ELR (cell line): ENCODE results near the gene SEMA4G.

ENCODE experiments used
- DNase-seq: peaks from one replicate; pipeline ENCODE4 v3.0.0-alpha.2; 2015; ENCODE audit warnings: low read depth

SEMA4G gene

GRCh38 chr10:100969187-100970075, at the start of gene SEMA4G:
Gene SEMA4G, plus strand, starts transcription at chr10:100969504. Its CDS starts 3,409 bp downstream, at chr10:100972913.
- DNase-seq, result peak; percentile 50

DNA sequence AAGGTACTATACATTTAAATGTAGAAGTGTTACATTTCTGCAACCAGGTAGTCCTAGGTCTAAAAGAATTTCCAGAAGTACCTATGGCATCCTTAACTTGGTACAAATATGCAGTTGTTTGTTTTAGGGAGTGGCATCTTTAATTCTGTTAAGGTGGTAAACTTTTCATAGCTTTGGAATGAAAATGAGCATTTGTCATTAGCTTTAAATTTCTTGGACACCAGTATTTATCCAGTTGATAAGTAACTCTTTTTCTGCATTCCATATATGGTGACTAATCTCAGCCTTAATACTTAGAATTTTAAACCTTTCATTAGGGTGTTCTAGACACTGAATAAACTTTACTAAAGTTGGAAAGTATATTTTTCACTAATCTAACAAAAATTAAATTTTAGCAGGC, 45.7 kb upstream of the SEMA4G start:
- no peak for DNase-seq

DNA sequence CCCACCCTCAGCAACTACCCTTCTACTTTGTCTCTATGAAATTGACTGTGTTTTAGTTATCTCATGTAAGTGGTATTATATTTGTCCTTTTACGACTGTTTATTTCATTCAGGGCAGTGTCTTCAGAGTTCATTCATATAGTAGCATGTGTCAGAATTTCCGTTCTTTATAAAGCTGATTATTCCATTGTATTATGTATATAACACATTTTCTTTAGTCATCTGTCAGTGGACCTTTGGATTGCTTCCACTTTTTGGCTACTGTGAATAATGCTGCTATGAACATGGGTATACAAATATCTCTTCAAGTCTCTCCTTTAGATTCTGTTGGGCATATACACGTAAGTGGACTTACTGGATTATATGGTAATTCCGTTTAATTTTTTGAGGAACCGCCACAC, 42.0 kb upstream of the SEMA4G start:
- no peak for DNase-seq

- DNase-seq, result no peak
These were observed 41.3 kb upstream of the SEMA4G start for GRCh38 chr10:100928039-100928438.

GRCh38 chr10:100930368-100930767, 38.9 kb upstream of the SEMA4G start:
- DNase-seq, result no peak

DNA sequence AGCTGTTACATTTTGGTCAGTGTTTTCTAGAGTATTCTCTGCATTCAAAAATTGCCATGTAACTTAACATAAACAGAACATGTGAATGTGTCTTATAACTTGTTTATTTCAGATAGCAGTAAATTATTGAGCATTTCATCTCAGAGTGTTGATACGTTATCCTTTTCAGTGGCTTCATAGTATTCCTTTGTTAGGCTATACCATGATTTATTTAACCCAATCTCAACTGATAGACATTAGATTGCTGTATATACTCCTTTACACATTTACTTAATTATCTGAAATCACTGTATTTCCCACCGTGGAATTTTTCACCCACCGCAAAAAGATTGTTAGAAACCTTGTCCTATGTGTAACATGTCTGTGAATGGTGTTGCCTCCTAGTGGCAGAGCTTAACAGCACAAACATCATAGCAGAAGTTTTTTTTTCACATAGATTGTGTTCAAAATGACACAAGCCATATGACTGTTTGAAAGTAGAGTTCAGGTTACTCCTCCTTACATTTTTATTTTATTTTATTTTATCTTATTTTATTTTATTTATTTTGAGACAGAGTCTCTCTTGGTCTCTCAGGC, 35.1 kb upstream of the SEMA4G start:
- DNase-seq, result peak; percentile 38

DNA sequence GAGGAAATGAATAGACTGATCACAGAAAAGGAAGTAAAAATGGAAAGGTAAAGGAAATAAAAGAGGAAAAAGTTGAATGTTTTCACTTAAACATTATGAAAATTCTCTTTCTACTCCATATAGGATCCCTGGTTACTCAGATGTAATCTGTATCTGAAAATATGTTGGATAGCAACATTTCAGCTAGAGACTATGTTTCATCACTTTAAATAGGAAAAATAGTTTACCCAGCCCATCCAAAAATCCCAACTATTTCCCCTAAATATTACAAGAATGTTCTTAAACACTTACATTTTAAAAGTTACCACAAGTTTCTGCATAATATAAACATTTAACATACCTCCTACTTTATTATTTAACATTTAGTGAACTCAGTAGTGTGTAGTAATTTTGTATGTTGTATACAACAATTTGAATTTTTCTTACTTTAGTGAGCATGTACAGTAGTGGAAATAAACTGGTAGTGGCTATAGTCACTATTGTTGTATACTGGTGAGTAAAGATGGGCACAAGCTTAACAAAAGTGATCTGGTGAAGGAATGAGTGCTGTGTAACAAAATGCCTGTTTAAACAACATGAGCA, 29.4 kb upstream of the SEMA4G start:
- DNase-seq, result no peak

GRCh38 chr10:100942229-100942628, 27.1 kb upstream of the SEMA4G start:
- no peak for DNase-seq

DNA sequence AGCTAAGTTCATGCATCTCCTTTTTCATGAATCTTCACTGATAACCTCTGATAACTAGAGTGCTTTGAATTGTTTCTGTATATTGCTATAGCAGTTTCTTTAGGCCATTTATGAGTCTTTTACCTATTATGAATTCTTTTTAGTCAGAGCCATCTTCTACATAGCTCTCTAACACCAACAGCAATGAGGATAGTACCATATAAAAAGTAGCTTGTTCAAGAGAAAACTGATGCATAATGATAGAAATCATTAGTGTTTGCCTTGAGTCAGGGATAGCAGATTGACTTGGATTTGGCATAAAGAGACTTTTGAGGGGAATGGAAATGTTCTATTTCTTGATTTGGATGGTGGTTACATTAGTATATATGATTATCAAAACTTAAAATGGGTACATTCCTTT, 25.8 kb upstream of the SEMA4G start:
- no peak for DNase-seq

DNA sequence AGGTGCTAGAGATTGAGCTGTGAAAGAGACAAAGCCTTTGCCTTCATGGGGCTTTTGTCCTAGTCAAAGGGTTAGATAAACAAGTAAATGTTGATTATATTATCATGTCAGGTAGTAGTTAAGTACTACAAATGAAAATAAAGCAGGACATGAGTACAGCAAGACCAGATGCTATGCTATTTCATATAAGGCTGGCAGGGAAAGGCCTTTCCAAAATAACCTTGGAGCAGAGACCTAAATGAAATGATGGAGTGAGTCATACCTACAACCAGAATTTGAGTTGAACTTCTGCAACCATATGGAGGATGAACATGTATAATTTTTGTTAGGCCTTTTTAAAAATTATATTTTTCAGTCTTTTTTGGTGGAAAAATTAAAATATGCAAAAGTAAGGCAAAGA, 23.6 kb upstream of the SEMA4G start:
- no peak for DNase-seq

DNA sequence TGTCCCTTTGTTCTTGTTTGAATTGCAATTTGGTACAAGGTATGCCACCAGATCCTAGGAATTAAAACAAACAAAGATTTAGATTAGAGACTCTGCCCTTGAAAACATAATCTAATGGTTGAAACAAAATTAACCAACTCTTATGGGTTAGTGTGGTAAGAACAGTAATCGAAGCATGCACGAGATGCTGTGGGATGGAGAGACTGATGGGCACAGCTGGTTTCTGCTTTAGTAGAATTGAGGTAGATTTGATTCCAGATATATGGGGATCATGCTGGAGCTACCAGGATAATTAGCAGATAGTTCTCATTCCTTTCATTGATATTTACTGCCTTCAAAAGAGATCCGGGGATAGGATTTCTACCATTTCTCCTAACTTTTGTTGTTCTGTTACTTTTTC, 20.4 kb upstream of the SEMA4G start:
- no peak for DNase-seq

- DNase-seq, result no peak
These were observed 9.1 kb upstream of the SEMA4G start for GRCh38 chr10:100960251-100960650.

DNA sequence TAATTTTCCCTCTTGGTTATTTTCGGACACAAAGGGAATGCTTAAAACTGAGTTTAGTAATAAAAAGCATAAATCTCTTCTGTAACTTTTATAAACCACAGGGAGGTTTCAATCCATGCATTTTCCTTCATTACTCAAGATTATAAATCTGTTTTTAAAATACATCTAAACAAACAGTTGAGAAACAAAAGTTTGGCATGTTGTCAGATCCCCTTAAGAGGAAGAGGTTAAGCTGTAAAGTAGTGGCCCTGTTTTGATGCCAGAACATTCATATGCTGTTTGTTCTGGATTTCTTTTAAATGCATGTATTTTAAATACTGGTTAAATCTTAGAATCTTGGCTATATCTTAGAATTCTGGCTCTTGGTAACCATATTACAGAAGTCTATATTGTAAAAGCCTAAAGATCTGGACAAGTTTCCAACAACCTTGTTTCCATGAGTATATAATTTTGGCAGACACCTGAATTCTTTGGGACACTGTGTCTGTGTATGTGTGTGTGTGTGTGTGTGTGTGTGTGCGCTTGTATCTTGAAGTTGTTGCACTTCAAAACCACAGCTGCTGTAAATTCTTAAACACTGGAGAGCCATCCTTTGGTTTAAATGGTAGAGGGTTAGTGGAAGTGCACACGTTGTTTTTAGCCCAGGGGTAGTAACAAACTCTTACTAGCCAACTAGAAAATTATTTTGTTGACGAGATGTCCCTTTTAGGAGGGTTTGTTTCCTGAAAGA, 6.8 kb upstream of the SEMA4G start:
- no peak for DNase-seq

- no peak for DNase-seq
These were observed 5.5 kb upstream of the SEMA4G start for GRCh38 chr10:100963826-100964225.

DNA sequence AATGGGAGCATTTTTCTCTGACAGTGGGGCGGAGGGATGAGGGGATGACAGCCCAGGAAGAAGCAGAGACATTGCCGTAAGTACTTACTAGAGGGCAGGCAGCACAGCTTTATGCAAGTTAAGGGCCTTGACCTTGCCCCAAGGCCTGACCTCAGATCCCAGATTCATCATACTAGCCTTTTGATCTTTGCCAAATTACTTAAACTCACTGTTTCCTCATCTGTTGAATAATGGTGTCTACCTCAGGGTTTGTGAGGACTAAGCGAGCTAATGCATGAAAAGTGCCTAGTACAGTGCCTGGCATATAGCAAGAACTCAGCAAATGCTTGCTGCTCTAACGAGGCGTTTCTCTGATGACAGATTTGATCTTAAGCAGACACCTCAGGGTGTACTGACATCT, 3.5 kb upstream of the SEMA4G start:
- no peak for DNase-seq

GRCh38 chr10:100966887-100967286, 2.4 kb upstream of the SEMA4G start:
- no peak for DNase-seq

DNA sequence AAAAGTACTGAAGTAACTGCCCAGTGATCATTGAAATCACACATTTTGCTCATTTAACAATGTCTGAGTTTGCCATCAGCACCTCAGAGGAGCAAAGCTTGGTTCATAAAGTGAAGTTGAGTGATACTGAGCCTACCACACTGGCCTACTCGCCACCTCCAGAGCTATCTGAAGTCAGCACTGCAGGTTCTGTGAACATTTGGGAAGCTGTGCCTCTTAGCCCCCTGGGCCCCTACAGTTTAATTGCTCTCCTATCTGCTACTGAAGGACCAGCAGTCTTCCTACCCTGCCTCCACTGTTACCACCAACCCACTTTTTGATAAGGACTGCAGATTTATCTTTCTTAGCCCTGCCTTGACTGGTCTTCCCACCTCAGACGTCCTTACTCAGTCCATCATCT, 2.0 kb upstream of the SEMA4G start:
- no peak for DNase-seq

GRCh38 chr10:100968062-100968736, 1.1 kb upstream of the SEMA4G start:
- no peak for DNase-seq

GRCh38 chr10:100968863-100969186, 479 bp upstream of the SEMA4G start:
- DNase-seq, result no peak

DNA sequence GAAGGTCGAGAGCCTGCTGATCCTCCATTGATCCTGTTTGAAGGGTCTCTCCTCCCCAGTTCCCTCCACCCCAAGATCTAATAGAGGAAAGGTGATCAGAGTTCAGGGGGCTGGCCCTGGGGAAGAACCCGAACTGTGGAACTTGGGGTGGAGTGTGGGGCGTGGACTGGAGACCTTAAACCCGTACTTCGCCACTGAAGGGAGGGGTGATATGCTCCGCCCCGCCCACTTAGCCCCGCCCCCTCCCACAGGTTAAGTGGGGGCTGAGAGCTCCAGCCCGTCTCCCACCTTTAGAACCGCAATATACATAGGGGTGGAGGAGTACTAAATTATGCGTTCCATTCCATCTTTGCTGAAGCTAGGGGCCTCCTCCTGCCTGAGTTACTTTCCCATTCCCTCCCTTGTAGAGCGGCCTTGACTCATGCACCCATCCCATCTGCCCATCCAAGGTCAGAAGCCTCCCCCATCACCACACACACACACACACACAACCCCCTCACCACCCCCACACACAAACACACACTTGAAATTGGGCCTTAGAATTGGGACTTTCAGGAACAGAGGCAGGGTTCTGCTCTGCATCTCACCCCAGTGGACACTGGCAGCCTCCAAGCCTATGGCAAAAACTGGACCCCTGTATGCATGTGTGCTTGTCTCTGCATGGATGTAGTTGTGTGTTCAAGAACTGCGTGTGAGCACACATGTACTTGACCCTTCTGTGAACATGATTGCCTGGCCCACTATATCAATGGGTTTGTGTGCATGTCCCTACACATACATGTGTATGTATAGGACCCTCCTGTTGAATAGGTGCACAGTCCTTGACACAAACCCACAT, 991 bp downstream of the SEMA4G start:
- DNase-seq, result no peak
